NCI-H1105 (cell line): ENCODE data around the gene DCP1A.

Experiments used
- DNase-seq: peaks from one replicate; lab custom pipeline; 2025; lab: John Stamatoyannopoulos, UW

DCP1A gene

DNA sequence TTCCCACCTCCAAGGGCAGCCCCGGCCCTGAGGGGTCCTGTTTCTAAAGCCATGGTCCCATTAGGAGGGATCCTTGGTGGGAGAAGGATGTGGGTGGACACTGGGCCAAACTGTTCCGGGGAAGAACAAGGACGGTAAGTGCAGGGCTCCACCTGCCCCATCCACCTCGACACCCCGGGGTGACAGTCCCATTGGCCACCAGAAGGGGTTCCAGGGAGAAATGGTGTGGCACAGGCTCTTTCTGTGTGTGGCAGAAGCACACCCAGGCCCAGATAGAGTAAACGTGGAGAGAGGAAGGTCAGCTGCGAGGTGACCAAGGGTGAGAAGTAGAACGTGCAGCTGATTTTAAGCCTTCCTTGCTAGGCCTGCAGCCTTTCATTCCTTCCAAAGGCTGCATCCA, 103.6 kb downstream of the DCP1A start:
- DNase-seq, result no peak

DNA sequence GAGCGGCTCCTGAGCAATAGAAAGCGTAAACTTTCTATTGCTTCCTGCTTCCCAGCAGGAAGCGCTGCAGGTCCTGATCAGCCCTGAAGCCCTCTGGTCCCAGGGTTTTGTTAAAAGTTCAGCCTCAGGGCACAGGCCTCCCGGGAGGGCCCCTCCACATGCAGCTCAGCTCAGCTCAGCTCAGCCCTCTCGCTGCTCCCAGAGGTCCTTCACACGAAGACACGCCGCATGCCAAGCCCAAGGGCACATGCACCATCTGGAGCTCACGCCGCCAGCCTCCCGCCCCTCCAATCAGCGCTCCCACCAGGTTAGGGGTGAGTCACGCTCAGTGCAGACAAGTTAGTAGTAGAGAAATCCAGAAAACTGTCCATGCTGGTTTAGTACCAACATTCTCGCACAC, 104.2 kb downstream of the DCP1A start:
- DNase-seq, result no peak

DNA sequence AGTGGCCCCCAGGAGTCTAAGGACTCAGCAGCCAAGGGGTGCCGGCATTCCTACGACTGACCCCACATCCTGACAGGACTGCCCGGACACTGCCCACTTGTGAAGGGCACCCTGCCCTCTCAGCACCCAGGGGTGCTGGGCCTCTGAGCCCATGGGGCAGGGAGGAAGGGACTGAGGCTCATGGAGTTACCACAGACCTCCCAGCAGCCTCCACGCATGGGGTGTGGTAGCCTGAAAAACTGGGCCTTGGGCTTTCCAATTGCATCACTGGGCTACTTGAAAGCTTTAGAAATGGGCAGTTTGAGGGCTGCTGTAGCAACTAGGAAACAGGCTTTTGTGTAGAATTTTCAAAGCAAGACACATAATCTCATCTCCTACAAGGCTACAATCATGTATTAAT, 104.7 kb downstream of the DCP1A start:
- DNase-seq, result no peak

DNA sequence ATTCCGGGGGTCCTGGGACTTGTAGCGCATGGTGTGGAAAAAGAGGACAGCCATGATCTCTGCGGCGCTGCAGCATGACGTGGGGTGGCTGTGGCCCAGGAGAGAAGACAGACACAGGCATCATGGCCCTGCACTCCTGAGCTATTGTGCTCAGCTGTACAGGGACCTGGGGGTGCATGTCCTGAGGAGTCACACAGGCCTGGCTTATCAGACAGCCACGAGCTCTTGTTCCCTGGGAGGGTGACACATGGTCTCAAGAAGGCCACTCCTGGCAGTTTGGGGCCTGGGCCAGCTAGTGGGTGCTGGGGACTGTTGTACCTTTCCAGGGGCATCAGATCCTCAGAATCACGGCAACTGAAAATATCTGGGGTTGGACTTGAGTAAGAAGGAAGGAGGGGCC, 105.2 kb downstream of the DCP1A start:
- no peak for DNase-seq

DNA sequence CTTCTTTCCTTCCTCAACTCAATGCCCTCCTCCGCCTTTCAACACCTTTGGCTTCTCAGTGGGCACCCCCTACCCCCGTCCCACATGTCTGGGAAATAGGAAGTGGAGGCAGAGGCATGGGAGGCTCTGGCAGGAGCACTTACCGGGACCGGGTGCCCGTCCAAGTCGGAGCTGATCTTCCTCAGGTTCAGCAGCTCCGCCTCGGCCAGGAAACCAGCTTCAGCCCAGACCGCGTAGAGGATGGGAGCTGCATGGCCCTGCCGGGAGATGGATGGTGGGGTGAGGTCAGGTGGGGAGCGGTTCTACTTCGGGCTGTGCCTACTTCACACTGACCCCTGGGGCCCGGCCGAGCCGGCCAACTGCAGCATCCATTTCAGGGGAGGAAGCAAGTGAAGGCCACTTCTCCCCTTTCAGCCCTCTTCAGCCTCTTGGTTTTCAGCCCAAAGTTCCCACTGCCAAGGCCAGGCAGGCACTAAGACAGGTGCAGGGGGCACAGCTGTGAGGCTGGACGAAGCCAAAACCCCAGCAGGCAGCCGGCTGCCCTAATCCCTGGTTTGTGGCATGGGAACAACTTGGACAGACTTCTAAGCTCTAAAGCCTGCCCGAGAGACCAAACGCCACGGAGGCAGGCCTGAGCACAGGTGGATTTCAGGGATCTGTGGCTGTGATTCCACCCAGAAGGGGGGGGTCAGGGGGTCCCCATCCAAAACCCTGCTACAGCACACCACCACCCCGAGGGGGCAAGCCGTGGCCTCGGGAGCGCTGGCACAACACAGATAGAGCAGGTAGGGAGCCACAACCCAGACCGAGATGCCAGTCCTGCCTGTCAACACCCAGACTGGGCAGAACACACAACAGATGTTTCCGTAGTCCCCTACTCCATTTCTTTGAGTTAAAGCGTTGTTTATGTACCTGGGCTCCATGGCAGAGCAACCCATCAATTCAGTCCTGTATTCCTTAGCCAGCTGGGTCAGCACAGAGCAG, 106.1 kb downstream of the DCP1A start:
- no peak for DNase-seq

DNA sequence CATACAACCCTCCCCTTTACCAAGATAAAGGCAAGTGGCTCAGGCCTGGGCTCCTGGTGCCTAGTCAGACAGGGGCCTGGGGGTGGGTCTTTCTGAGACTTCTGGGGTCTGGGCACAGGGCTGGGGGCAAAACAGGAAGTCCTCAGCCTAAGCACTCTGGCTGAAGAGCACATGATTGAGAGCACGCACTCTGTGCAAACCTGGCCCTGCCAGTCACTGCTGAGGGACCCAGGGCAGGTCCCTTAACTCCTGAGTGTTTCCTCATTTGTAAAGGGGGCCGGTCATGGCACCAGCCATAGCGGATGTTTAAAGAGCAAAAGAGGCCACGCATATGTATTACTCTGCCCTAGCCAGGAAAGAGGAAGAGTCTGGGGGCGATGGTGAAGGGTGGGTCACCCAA, 107.5 kb downstream of the DCP1A start:
- no peak for DNase-seq

DNA sequence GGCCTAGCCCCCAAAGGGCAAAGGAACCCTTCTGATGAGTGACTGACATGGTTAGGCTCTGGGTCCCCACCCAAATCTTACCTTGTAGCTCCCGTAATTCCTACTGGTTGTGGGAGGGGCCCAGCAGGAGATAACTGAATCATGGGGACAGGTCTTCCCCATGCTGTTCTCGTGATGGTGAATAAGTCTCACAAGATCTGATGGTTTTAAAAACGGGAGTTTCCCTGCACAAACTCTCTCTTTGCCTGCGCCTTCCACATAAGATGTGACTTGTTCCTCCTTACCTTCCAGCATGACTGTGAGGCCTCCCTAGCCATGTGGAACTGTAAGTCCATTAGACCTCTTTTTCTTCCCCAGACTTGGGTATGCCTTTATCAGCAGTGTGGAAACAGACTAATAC, 108.5 kb downstream of the DCP1A start:
- no peak for DNase-seq

DNA sequence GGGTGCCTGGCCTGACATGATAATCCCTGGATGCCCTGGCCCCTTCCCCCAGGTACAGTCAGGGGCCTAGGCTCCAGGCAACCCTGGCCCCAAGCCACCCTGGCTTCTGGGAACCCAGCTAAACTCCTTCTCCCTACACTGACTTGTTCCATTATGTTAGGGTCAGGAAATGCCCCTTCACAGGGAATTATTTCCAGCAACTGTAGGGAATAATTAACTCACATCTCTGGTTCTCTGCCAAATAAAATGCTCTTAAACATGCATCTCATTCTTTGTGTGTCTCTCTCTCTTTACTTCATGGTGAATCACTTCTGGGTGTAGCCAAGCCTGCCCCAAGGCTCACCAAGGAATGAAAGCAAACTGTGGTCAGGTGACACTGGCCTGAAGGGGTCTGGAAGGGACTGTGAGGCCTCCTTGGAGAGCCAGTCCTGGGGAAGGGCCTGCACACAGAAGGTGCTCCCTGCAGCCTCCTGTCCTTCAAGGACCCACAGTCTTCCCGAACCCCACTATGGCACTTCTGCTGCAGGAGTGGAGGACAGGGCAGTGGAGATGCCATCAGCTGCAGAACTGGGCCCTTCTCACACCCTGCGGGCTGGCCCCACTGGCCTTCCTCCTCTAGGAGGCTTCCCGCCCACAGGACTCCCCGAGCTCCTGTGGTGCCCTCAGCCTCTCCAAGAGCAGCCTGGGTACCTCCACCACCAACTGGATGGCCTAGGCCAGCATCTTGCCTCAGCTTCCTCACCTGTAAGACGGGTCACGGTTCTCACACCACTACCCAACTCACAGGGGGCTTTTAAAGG, 109.1 kb downstream of the DCP1A start:
- no peak for DNase-seq

DNA sequence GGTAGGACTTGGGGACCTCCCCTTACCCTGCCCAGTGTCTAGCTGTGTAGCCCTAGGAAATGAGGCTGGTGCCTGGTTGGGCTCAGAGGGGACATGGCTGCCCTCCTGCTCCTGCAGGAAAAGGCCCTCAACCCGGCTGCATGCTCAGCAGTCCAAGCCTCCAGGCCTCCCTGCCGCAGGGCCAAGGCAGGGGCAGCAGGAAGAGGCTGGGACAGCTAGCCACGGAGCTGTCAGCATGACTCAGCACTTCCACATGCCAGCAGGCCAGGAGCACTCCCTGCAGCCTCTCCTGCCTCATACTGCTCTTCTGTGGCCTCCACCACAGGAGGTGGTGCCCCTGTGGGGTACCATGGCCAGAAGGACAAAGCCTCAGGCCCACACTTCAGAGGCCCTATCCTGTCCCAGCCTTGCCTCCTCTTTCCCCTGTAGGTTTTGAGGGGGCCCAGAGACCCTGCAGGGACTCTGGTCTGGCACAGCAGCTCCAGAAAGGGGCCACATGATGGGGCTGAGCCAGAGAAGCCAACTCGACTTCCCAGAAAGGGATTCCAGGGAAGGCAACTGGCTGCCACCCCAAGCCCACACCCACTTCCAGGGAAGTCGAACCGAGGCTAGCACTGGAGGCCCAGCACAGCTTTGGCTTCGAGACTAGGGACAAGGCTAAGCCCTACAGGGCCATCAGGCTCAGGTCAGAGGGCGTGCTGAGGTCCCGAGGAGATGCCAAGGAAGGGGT, 111.1 kb downstream of the DCP1A start:
- DNase-seq, result no peak

DNA sequence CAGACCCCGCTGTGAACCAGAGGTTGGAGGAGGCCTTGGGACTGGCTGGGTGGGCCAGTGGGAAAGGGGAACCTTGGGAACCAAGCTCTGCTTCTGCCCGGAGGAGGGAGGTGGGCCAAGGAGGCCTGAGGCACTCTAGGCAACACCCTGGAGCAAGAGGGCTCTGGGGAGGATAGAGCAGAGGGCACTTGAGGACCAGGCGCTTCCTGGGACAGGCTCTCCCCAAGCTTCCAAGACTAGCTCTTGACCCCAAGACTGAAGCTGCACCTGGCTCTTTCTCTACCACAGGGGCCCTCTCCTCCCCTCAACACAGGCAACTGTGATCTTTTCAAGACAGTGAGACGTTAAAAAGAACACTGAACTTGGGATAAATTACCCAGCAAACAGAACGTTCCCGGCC, 111.8 kb downstream of the DCP1A start:
- no peak for DNase-seq

DNA sequence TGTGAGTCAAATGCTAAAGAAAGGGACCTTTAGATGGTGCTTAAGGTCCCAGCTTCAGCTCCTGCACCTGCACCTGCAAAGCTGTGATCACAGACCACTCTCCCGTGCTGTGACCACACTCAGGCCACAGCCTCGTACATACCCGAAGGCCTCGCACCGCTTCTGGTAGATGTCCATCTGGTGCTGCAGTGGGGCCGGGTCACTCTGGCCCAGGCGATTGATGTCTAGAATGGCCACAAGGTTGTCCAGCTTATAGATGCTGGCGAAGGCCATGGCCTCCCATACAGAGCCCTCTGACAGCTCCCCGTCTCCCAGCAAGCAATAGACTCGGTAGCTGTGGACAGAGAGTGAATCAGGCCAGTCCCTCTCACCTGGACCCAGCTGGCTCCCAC, 112.5 kb downstream of the DCP1A start:
- no peak for DNase-seq

DNA sequence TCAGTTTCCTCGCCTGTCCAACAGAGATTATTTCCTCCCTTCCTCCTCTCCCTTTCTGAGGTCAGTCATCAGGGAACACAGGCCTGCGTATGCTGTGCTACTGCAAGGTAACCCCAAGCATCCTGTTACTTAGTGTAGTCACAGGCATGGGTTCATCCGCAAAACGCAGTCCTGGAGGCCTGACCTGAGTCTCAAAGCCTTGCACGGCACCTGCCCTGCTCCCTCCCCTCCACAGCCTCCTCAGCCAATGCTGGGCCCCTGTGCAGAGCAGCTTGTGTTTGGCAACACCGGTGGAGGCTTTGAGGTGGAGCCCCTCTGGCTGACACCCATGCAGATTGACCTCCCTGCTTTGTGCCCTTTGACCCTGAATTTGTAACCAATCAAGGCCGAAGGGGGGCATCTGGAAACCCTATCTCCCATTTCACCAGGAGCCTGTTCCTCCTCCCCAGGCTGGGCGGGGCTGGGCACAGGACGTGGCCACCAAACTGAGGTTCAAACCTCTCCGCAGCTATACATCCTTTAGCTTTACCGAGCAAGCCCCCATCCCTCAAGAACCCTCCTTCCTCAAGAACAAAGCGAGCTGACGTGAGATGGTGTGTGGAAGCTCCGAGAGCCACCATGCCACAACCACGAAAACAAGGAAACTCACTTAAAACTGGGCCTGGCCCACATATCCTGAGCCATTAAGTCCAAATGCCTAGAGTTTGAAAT, 113.1 kb downstream of the DCP1A start:
- DNase-seq, result no peak
